Left lung (tissue), 10 donors: ENCODE data around the gene SASH1. TPM values are rescaled to one million over a fixed set of nuclear protein-coding genes. Genes with fewer than 3 reads are reported as not detected.

Experiments
- ATAC-seq: fragments of 200-7000 bp; cut with Tn5 transposase; one replicate; pipeline ENCODE4 v1.9.1; 2020; ENCODE audit warnings: moderate library complexity
- DNase-seq, 4 donors: peaks; one replicate each; pipeline ENCODE4 v3.0.0-alpha.2; 2013 to 2020
- H3K27ac ChIP-seq, 2 donors: fragments of 200-600 bp; sonication (generic) in 1 of 2; one replicate each; pipeline versions ENCODE4 v1.5.0 to v1.8.0; 2020 to 2021
- H3K27me3 ChIP-seq, 2 donors: fragments of 200-600 bp; sonication (generic) in 1 of 2; one replicate each; pipeline versions ENCODE4 v1.5.0 to v1.8.0; 2020 to 2021
- H3K36me3 ChIP-seq, 2 donors: fragments of 200-600 bp; sonication (generic) in 1 of 2; one replicate each; pipeline versions ENCODE4 v1.5.0 to v1.8.0; 2020 to 2021
- H3K4me1 ChIP-seq, 2 donors: fragments of 200-600 bp; one replicate each; pipeline ENCODE4 v1.8.0; 2021
- H3K4me3 ChIP-seq, 2 donors: fragments of 200-600 bp; sonication (generic) in 1 of 2; one replicate each; pipeline versions ENCODE4 v1.5.0 to v1.8.0; 2020 to 2021; ENCODE audit warnings: mild to moderate bottlenecking in 1 of 2
- H3K9me3 ChIP-seq, 2 donors: fragments of 200-600 bp; sonication (generic) in 1 of 2; one replicate each; pipeline versions ENCODE4 v1.5.0 to v1.8.0; 2020 to 2021
- CTCF ChIP-seq, 2 donors: fragments of 200-600 bp; sonication (generic) in 1 of 2; IDR thresholded peaks; one replicate each; pipeline versions ENCODE4 v1.5.0 to v1.8.0; 2021; ENCODE audit warnings: antibody characterized with exemption in 2 of 2
- intact Hi-C, 2 donors: fragments of 100-400 bp; cut with DNase I; formaldehyde crosslinking; loops; one replicate each; pipeline versions ENCODE4 v1.11.2 to v1.14.2; 2022
- polyA plus RNA-seq, 6 donors: library from polyadenylated mRNA; unstranded; fragments of 120-200 nt; gene quantifications; one replicate each; pipeline ENCODE4 v1.2.1, GENCODE V29; 2013; ENCODE audit not compliant: insufficient read length in 6 of 6
- total RNA-seq, 2 donors: library from RNA; stranded (reverse); fragmentation: NEBNext Ultra II Directional; extraction: Animal tissue kit (Norgen Biotek cat#: 25700); gene quantifications; one replicate each; pipeline ENCODE4 v1.2.1, GENCODE V29; 2021
- donor health status: DM: no; HTN: yes; CAD: no.
- donor health status: DM: no; HTN: no; CAD: no.

Gene SASH1
- total and polyA plus RNA-seq, 8 donors, result 31.4 to 53.5 (median 34.8) TPM

GRCh38 chr6:148544421-148544820, 201.8 kb downstream of the SASH1 start:
- TF ChIP-seq CTCF (IDR thresholded peaks at IDR 0.05), result no peak

GRCh38 chr6:148545901-148546300, 203.3 kb downstream of the SASH1 start:
- Histone ChIP-seq H3K9me3 (no peaks in the 10 kb centered on the region), H3K4me3 (no peak overlapping the region), H3K36me3 (peaks cover 4 to 76% of the 10 kb centered on the region in 2 donors), H3K27ac (no peak overlapping the region), H3K27me3 (no peaks in the 10 kb centered on the region), H3K4me1 (no peaks in the 10 kb centered on the region)
- DNase-seq (no peak), ATAC-seq (no peak)
- intact Hi-C loops, result no loop called here
- TF ChIP-seq CTCF (IDR thresholded peaks at IDR 0.05), result no peak

More at GRCh38 chr6:148544421-148544820, 201.8 kb downstream of the SASH1 start:
- H3K27me3 ChIP-seq, result no peaks in the 10 kb centered on the region
- H3K36me3 ChIP-seq, result peaks cover 4 to 83% of the 10 kb centered on the region in 2 donors
- intact Hi-C loops, result no loop called here
- no peak for ATAC-seq
- H3K4me3 ChIP-seq, result no peak overlapping the region
- H3K9me3 ChIP-seq, result no peaks in the 10 kb centered on the region
- peak in 1 of 4 donors; percentile 73 for DNase-seq
- no peaks in the 10 kb centered on the region for H3K4me1 ChIP-seq
- no peak overlapping the region for H3K27ac ChIP-seq

- no peak for DNase-seq
- intact Hi-C loops, result no loop called here
- peaks cover 4 to 66% of the 10 kb centered on the region in 2 donors for H3K36me3 ChIP-seq
- no peak overlapping the region for H3K4me3 ChIP-seq
- H3K27ac ChIP-seq, result no peak overlapping the region
- H3K9me3 ChIP-seq, result no peaks in the 10 kb centered on the region
- no peaks in the 10 kb centered on the region for H3K27me3 ChIP-seq
- no peak for ATAC-seq
- no peaks in the 10 kb centered on the region for H3K4me1 ChIP-seq
- TF ChIP-seq CTCF (IDR thresholded peaks at IDR 0.05), result no peak
Observed at GRCh38 chr6:148547110-148547509, 204.5 kb downstream of the SASH1 start.

- ATAC-seq, result no peak
- Histone ChIP-seq H3K4me3 (no peak overlapping the region), H3K9me3 (no peaks in the 10 kb centered on the region), H3K27ac (no peak overlapping the region), H3K4me1 (no peaks in the 10 kb centered on the region), H3K36me3 (peaks cover 4 to 55% of the 10 kb centered on the region in 2 donors), H3K27me3 (no peaks in the 10 kb centered on the region)
- no peak for TF ChIP-seq CTCF (IDR thresholded peaks at IDR 0.05)
- DNase-seq, result peak in 1 of 4 donors; percentile 73
- intact Hi-C loops, result no loop called here
Observed at GRCh38 chr6:148548065-148548748, 205.6 kb downstream of the SASH1 start.

- H3K36me3 ChIP-seq, result peaks cover 4 to 52% of the 10 kb centered on the region in 2 donors
- no peaks in the 10 kb centered on the region for H3K9me3 ChIP-seq
- TF ChIP-seq CTCF (IDR thresholded peaks at IDR 0.05), result no peak
- H3K27me3 ChIP-seq, result no peaks in the 10 kb centered on the region
- intact Hi-C loops, result no loop called here
- DNase-seq (no peak), ATAC-seq (no peak)
- H3K4me3 ChIP-seq, result no peak overlapping the region
- no peaks in the 10 kb centered on the region for H3K4me1 ChIP-seq
- H3K27ac ChIP-seq, result no peak overlapping the region
Observed at GRCh38 chr6:148548749-148549140, 206.1 kb downstream of the SASH1 start.
